MM.1S (cell line): Measurements from ENCODE around the gene ADSS1.

Experiments used
- DNase-seq: peaks from one replicate; pipeline ENCODE4 v3.0.0-alpha.2; 2015
- H2AFZ ChIP-seq: fragments of 300-600 bp; sonication (generic); 2 replicates; pipeline ENCODE4 v1.6.0; 2016; ENCODE audit warnings: antibody characterized with exemption, low read length
- H3F3A ChIP-seq: fragments of 300-600 bp; sonication (generic); 2 replicates; pipeline ENCODE4 v1.6.1; 2016; ENCODE audit warnings: mild to moderate bottlenecking, antibody characterized with exemption, low read length, moderate library complexity, mixed read lengths; ENCODE audit not compliant: insufficient read depth
- H3K27ac ChIP-seq: fragments of 300-600 bp; sonication (generic); 2 replicates; pipeline ENCODE4 v1.5.1; 2016; ENCODE audit warnings: mild to moderate bottlenecking, low read length
- H3K27me3 ChIP-seq: fragments of 300-600 bp; sonication (generic); replicated peaks from 2 replicates; pipeline ENCODE4 v1.6.0; 2016; ENCODE audit warnings: low read length; ENCODE audit not compliant: insufficient read depth
- H3K36me3 ChIP-seq: fragments of 300-600 bp; sonication (generic); replicated peaks from 2 replicates; pipeline ENCODE4 v1.6.1; 2016; ENCODE audit warnings: mild to moderate bottlenecking, low read length, mixed read lengths; ENCODE audit not compliant: insufficient read depth
- H3K4me1 ChIP-seq: fragments of 300-600 bp; sonication (generic); 2 replicates; pipeline ENCODE4 v1.6.1; 2016; ENCODE audit warnings: low read length, mixed read lengths
- H3K4me2 ChIP-seq: fragments of 300-600 bp; sonication (generic); 2 replicates; pipeline ENCODE4 v1.6.0; 2016; ENCODE audit warnings: low read depth, low read length
- H3K4me3 ChIP-seq: fragments of 300-600 bp; sonication (generic); 2 replicates; pipeline ENCODE4 v1.5.1; 2016; ENCODE audit warnings: low read length, mixed read lengths
- H3K79me2 ChIP-seq: fragments of 300-600 bp; sonication (generic); 2 replicates; pipeline ENCODE4 v1.6.1; 2016; ENCODE audit warnings: mixed run types, low read length, mixed read lengths
- H3K9ac ChIP-seq: fragments of 300-600 bp; sonication (generic); 2 replicates; pipeline ENCODE4 v1.6.1; 2016; ENCODE audit warnings: low read length, mixed read lengths
- H3K9me2 ChIP-seq: fragments of 300-600 bp; sonication (generic); replicated peaks from 2 replicates; pipeline ENCODE4 v1.6.1; 2016; ENCODE audit warnings: mild to moderate bottlenecking, low read length, mixed read lengths; ENCODE audit not compliant: insufficient read depth
- H3K9me3 ChIP-seq: fragments of 300-600 bp; sonication (generic); replicated peaks from 2 replicates; pipeline ENCODE4 v1.6.1; 2016; ENCODE audit warnings: mild to moderate bottlenecking, low read length, mixed read lengths; ENCODE audit not compliant: insufficient read depth
- H4K20me1 ChIP-seq: fragments of 300-600 bp; sonication (generic); 2 replicates; pipeline ENCODE4 v1.6.1; 2016; ENCODE audit warnings: mild to moderate bottlenecking, low read length, moderate library complexity, mixed read lengths; ENCODE audit not compliant: insufficient read depth
- EZH2 ChIP-seq: fragments of 300-600 bp; sonication (generic); optimal IDR thresholded peaks from 2 replicates; pipeline ENCODE3; 2017; ENCODE audit warnings: low read depth, mild to moderate bottlenecking, antibody characterized with exemption, low read length, mixed read lengths
- EZH2phosphoT487 ChIP-seq: fragments of 300-600 bp; sonication (generic); IDR thresholded peaks from 2 replicates; pipeline ENCODE4 v1.6.1; 2018; ENCODE audit warnings: antibody characterized with exemption, low read length
- TF ChIP-seq, protein P1 (sequence below): fragments of 300-600 bp; sonication (generic); IDR thresholded peaks from 2 replicates; pipeline ENCODE4 v1.5.1; 2016; ENCODE audit warnings: antibody characterized with exemption, low read length, mixed read lengths

The ADSS1 gene

DNA sequence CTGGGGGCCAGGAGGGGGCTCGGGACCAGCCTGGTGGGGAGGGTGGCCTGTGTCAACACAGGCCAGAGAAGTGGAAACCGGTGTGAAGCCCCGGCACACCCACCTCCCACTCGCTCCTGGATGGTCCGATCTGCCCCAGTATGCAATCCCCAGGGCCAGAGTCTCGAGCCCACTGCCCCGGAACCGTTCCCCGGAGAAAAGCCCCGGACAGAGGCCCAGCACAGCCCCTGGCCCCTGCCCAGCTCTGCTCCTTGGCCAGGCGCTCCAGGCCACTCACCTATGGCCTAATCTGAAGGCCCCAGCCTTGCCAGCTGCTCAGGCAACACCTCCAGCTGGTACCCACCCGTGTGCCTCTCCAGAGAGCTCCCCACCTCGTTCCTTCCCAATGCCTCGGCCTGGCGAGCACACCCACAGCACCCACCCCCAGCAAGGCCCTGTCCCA lies 53.8 kb downstream of the ADSS1 start:
- Histone ChIP-seq H3K9ac (no peak overlapping the region), H3K36me3 (no peaks in the 10 kb centered on the region), H3K9me2 (no peaks in the 10 kb centered on the region), H3K4me1 (no peaks in the 10 kb centered on the region), H3K27me3 (no peaks in the 10 kb centered on the region), H2AFZ (no peak overlapping the region), H4K20me1 (no peaks in the 10 kb centered on the region), H3K9me3 (no peaks in the 10 kb centered on the region), H3K4me2 (no peak overlapping the region), H3K4me3 (no peak overlapping the region), H3F3A (no peaks in the 10 kb centered on the region), H3K27ac (no peak overlapping the region), H3K79me2 (no peaks in the 10 kb centered on the region)
- DNase-seq, result no peak
- TF ChIP-seq EZH2 (no peak), EZH2phosphoT487 (no peak)
- TF ChIP-seq, protein P1, sequence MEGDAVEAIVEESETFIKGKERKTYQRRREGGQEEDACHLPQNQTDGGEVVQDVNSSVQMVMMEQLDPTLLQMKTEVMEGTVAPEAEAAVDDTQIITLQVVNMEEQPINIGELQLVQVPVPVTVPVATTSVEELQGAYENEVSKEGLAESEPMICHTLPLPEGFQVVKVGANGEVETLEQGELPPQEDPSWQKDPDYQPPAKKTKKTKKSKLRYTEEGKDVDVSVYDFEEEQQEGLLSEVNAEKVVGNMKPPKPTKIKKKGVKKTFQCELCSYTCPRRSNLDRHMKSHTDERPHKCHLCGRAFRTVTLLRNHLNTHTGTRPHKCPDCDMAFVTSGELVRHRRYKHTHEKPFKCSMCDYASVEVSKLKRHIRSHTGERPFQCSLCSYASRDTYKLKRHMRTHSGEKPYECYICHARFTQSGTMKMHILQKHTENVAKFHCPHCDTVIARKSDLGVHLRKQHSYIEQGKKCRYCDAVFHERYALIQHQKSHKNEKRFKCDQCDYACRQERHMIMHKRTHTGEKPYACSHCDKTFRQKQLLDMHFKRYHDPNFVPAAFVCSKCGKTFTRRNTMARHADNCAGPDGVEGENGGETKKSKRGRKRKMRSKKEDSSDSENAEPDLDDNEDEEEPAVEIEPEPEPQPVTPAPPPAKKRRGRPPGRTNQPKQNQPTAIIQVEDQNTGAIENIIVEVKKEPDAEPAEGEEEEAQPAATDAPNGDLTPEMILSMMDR, result no peak

DNA sequence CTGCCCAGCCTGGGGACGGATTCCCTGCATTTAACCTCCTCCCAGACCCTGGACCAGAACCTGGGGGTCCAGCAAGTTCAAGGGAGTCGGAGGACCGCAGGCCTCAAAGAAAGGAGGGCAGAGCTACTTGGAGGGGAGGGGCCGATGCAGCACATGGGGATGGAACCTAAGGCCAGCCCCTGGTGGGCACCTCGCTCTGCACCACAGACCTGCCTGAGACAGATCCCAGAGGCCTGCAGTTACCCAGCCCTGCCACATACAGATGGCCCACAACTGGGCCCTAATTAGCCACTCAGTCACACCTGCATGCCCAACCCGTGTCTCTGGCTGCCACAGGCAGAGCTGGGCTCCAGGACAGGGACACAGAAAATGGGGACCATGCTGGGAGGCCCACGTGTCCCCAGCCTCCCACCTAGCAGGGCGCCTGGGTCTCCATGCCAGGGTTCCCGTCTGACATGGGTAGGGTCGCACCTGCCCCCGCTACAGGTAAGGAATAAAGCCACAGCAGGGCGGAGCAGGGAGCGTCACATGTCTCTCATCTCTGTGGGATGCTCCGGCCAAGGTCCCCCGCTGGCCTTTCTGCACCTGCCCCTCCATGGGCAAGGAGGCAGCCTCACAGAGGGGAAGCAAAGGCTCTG lies 54.8 kb downstream of the ADSS1 start:
- H3K4me2 ChIP-seq, result no peak overlapping the region
- no peaks in the 10 kb centered on the region for H3K4me1 ChIP-seq
- no peaks in the 10 kb centered on the region for H4K20me1 ChIP-seq
- no peak overlapping the region for H2AFZ ChIP-seq
- no peak overlapping the region for H3K4me3 ChIP-seq
- no peaks in the 10 kb centered on the region for H3K9me3 ChIP-seq
- no peaks in the 10 kb centered on the region for H3F3A ChIP-seq
- no peaks in the 10 kb centered on the region for H3K36me3 ChIP-seq
- no peak overlapping the region for H3K9ac ChIP-seq
- DNase-seq, result no peak
- no peaks in the 10 kb centered on the region for H3K79me2 ChIP-seq
- no peaks in the 10 kb centered on the region for H3K9me2 ChIP-seq
- no peaks in the 10 kb centered on the region for H3K27me3 ChIP-seq
- H3K27ac ChIP-seq, result no peak overlapping the region
- TF ChIP-seq EZH2, result no peak
- TF ChIP-seq, protein P1, result no peak
- no peak for TF ChIP-seq EZH2phosphoT487

DNA sequence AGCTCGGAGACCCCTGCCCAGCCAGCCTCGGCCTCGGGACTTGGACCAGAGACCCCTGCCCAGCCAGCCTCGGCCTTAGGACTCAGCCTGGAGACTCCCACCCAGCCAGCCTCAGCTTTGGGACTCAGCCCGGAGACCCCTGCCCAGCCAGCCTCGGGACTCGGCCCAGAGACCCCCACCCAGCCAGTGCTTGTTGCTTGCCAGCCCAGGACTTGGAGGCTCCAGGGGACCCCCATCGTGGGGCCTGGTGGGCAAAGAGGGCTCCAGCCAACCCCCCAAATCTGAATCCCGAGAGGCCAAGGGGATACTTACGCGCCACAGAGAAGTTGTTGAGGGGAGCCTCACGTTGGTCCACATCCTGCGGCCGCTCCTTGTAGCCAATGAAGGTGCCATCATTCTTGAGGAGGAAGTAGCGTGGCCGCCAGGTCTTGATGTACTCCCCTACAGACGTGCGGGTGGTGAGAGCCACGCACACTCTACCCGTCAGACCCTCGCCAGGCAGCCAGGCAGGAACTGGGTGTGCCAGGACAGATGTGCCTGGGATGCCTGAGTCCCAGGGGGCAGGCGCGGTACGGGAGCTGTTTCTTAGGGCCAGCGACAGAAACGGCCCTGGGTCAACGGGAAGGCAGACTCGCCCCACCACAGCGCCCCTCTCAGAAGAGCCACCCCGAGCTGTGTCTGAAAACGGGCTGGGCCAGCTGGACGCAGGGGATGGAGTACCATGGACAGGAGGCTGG lies 55.9 kb downstream of the ADSS1 start:
- TF ChIP-seq, protein P1, result no peak
- TF ChIP-seq EZH2phosphoT487 (no peak), EZH2 (no peak)
- no peak overlapping the region for H3K4me2 ChIP-seq
- no peak overlapping the region for H3K27ac ChIP-seq
- H3K27me3 ChIP-seq, result no peaks in the 10 kb centered on the region
- no peaks in the 10 kb centered on the region for H3K9me3 ChIP-seq
- no peaks in the 10 kb centered on the region for H3K9me2 ChIP-seq
- no peaks in the 10 kb centered on the region for H3F3A ChIP-seq
- no peak overlapping the region for H3K9ac ChIP-seq
- no peaks in the 10 kb centered on the region for H3K36me3 ChIP-seq
- no peak for DNase-seq
- no peak overlapping the region for H3K4me3 ChIP-seq
- H2AFZ ChIP-seq, result no peak overlapping the region
- H3K4me1 ChIP-seq, result no peaks in the 10 kb centered on the region
- no peaks in the 10 kb centered on the region for H4K20me1 ChIP-seq
- no peaks in the 10 kb centered on the region for H3K79me2 ChIP-seq
